ENCODE measurements around the gene ICAM2. TPM values are rescaled to one million over a fixed set of nuclear protein-coding genes. Genes with fewer than 3 reads are reported as not detected.
A peak's percentile ranks its signal among the peaks of the same experiment; 100 is the strongest.
"Not testable (repeated sequence)": the region's sequence is repeated elsewhere in the genome, so short reads cannot be mapped to it uniquely, and the experiment has no call there.

Gene ICAM2
- polyA plus RNA-seq, 1 donor from 2014 or later = 183 TPM

DNA sequence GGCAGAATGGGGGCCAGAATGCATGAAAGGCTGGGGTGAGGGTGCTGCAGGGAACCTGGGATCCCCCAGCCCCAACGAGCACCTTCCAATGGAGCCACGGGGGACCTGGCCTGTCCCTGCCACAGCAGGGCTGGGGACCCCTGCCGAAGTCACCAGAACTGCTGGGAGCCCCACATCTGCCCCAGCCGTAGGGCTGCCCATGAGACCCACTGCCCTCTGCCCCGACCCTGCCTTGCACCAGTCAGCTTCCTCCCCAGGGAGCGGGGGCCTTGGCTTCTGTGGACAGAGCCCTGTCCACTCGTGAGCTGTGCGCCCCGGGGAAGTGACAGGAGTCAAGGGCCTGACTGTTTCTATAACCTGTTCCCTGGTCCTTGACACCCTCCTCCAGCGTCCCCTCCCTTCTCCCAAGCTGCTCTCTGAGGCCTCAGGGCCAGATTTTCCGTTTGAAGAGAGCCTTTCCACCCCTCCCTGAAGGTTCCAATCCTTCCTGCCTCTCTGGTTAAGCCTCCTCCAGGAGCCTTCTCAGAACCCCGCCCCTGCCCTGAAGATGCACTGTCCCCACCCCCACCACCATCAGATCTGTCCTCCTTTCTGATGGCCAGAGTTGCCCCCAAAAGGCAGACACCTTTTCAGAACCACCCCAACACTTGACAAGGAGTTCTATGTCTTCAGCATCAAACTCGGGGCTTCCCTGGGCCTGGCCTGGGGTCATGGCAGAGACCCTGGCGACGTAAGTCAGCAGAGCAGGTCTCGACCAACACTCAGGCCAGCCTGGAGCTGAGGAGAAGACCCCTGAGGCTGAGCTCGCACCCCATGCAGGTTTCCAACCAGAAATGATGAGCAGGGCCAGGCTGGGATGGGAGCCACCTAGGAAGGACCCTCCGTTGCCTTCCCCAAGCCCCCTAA lies 33.0 kb downstream of the ICAM2 start:
- Mint-ChIP-seq H3K4me1 (peaks cover 6 to 23% (median 19%) of the 10 kb centered on the region in 3 donors), H3K9me3 (peaks cover 2 to 6% (median 4%) of the 10 kb centered on the region in 3 donors), H3K36me3 (no peaks in the 10 kb centered on the region), H3K27me3 (peaks cover 14% of the 10 kb centered on the region), H3K27ac (peak overlapping the region in 1 of 3 donors; percentile 20), H3K4me3 (no peak overlapping the region)

DNA sequence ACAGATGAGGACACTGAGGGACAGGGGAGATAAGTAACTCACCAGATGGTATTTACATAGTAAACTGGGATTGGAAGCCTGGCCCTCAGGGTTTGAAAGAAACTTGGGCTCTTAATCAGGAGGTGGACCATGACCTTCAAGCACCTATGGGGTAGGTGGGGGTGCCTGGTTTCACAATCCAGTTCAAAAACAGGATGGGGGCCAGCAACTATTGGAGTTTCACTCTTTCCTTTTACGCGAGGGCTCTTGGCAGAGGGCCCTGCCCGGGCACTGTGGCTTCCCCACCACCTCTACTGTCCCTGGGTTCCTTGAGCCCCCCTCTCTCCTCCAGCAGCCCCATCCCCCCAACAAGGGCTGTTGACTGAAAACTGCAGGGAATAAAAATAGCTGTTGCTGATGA lies 33.6 kb downstream of the ICAM2 start:
- Mint-ChIP-seq H3K4me1 (peaks cover 0 to 19% (median 15%) of the 10 kb centered on the region in 3 donors), H3K9me3 (peaks cover 6 to 10% (median 8%) of the 10 kb centered on the region in 3 donors), H3K27ac (peak overlapping the region in 1 of 3 donors; percentile 68), H3K27me3 (peaks cover 10% of the 10 kb centered on the region), H3K36me3 (peaks cover 2% of the 10 kb centered on the region), H3K4me3 (no peak overlapping the region)

- H3K27ac Mint-ChIP-seq = no peak overlapping the region
- peaks cover 0 to 14% (median 12%) of the 10 kb centered on the region in 3 donors for H3K4me1 Mint-ChIP-seq
- H3K9me3 Mint-ChIP-seq = peaks cover 9 to 12% (median 9%) of the 10 kb centered on the region in 3 donors
- peaks cover 2% of the 10 kb centered on the region for H3K36me3 Mint-ChIP-seq
- no peak overlapping the region for H3K4me3 Mint-ChIP-seq
- peaks cover 6% of the 10 kb centered on the region for H3K27me3 Mint-ChIP-seq
Measured at GRCh38 chr17:63985387-63986140, 34.9 kb downstream of the ICAM2 start.

GRCh38 chr17:63984651-63985386 lies 35.6 kb downstream of the ICAM2 start:
- Mint-ChIP-seq H3K27ac (peak overlapping the region in 1 of 3 donors; percentile 43), H3K36me3 (peaks cover 2% of the 10 kb centered on the region), H3K9me3 (peaks cover 9 to 12% (median 9%) of the 10 kb centered on the region in 3 donors), H3K4me3 (no peak overlapping the region), H3K27me3 (peaks cover 2% of the 10 kb centered on the region), H3K4me1 (peaks cover 0 to 8% (median 5%) of the 10 kb centered on the region in 3 donors)

DNA sequence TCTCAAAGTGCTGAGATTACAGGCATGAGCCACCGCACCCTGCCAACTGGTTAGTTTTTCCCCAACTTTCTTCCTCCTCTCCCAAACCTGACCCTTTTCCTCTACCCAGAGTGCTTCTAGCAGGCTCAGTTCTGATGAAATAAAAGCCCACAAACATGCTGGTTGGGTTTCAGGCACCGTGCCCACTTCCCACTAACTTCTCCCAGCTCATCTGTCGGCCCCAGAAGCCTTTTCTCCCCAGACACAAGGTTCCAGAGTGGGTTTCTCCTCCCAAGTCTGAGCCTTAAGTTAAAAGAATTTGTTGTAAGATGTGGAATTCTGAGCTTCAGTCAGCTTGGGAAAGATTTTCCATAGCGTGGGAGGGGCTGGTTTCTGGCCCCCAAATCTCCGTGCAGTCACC lies 36.2 kb downstream of the ICAM2 start:
- Mint-ChIP-seq H3K4me1 (peaks cover 0 to 5% (median 2%) of the 10 kb centered on the region in 3 donors), H3K9me3 (peaks cover 9 to 12% (median 9%) of the 10 kb centered on the region in 3 donors), H3K36me3 (peaks cover 2% of the 10 kb centered on the region), H3K4me3 (no peak overlapping the region), H3K27me3 (no peaks in the 10 kb centered on the region), H3K27ac (peak overlapping the region in 1 of 3 donors; percentile 43)

DNA sequence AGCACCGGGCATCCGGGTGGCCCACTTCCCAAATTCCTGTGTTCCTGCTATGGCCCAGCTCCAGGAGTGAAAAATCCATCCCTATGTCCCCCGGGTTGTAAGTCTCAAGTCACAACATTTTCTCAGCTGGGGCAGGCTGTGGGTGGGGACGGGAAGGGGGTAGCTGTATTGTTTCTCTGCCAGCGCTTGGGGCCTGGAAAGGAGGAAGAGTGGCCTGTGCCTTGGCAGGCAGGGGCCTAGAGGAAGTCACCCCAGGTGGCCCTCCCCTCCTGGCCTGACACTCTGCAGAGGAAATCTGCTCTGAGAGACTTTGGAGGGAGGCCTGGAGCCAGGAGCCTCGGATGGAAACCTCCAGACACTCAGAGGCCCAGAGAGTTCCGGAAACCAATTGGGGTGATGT lies 37.1 kb downstream of the ICAM2 start:
- H3K36me3 Mint-ChIP-seq = peaks cover 2% of the 10 kb centered on the region
- H3K4me3 Mint-ChIP-seq = no peak overlapping the region
- H3K4me1 Mint-ChIP-seq = peaks cover 0 to 5% (median 2%) of the 10 kb centered on the region in 3 donors
- peaks cover 9 to 12% (median 10%) of the 10 kb centered on the region in 3 donors for H3K9me3 Mint-ChIP-seq
- H3K27me3 Mint-ChIP-seq = no peaks in the 10 kb centered on the region
- no peak overlapping the region for H3K27ac Mint-ChIP-seq

DNA sequence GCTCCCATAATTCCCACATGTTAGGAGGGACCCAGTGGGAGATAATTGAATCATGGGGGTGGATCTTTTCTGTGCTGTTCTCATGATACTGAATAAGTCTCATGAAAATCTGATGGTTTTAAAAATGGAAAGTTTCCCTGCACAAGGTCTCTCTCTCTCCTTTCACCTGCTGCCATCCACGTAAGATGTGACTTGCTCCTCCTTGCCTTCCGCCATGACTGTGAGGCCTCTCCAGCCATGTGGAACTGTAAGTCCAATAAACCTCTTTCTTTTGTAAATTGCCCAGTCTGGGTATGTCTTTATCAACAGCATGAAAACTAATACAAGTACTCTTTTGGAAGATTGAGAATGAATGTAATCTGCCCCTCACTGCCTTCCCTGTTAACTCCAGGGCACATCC lies 37.8 kb downstream of the ICAM2 start:
- not testable (repeated sequence) for H3K27me3 Mint-ChIP-seq, H3K36me3 Mint-ChIP-seq, H3K4me1 Mint-ChIP-seq, H3K4me3 Mint-ChIP-seq, H3K27ac Mint-ChIP-seq
- H3K9me3 Mint-ChIP-seq = peaks cover 9 to 12% (median 10%) of the 10 kb centered on the region in 3 donors

- H3K36me3 Mint-ChIP-seq = peaks cover 4% of the 10 kb centered on the region
- peaks cover 0 to 3% (median 0%) of the 10 kb centered on the region in 3 donors for H3K4me1 Mint-ChIP-seq
- peaks cover 9 to 12% (median 10%) of the 10 kb centered on the region in 3 donors for H3K9me3 Mint-ChIP-seq
- no peak overlapping the region for H3K4me3 Mint-ChIP-seq
- peaks cover 2% of the 10 kb centered on the region for H3K27me3 Mint-ChIP-seq
- H3K27ac Mint-ChIP-seq = no peak overlapping the region
Measured at GRCh38 chr17:63978272-63979200, 41.9 kb downstream of the ICAM2 start.

- peaks cover under 1 to 3% (median under 1%) of the 10 kb centered on the region in 3 donors for H3K9me3 Mint-ChIP-seq
- no peak overlapping the region for H3K27ac Mint-ChIP-seq
- H3K4me3 Mint-ChIP-seq = no peak overlapping the region
- H3K27me3 Mint-ChIP-seq = peaks cover 2% of the 10 kb centered on the region
- peaks cover 2% of the 10 kb centered on the region for H3K36me3 Mint-ChIP-seq
- H3K4me1 Mint-ChIP-seq = peaks cover 0 to 3% (median 0%) of the 10 kb centered on the region in 3 donors
Measured at GRCh38 chr17:63976702-63977101, 43.7 kb downstream of the ICAM2 start.

DNA sequence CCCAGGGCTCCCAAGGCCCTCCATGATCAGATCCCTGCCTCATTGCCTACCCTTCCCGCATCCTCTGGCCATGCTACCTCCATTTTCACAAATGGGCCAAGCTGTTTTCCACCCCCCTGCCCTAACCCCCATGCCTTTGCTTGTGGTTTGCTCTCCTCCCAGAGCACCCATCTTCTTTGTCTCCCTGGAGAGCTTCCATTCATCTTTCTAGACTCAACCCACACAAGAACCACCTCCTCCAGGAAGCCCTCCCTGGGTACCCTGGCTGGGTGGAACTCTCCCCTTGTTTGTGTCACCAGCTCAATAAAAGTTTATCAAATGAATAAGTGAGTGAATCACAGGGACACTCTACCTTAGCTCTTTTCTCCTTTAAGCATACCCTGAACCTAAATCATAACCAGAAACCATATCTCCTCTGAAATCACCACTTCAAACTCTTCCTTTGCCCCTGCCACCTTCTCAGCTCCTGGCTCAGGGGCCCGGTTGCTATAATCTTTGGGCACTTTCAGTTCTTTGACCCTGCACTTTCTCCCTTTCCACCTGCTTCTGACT lies 44.8 kb downstream of the ICAM2 start:
- peaks cover 0 to 3% (median 0%) of the 10 kb centered on the region in 3 donors for H3K4me1 Mint-ChIP-seq
- H3K36me3 Mint-ChIP-seq = peaks cover 2% of the 10 kb centered on the region
- peaks cover 0 to 1% (median 0%) of the 10 kb centered on the region in 3 donors for H3K9me3 Mint-ChIP-seq
- no peak overlapping the region for H3K27ac Mint-ChIP-seq
- H3K27me3 Mint-ChIP-seq = peaks cover 2% of the 10 kb centered on the region
- H3K4me3 Mint-ChIP-seq = no peak overlapping the region

- peaks cover 0 to 3% (median 0%) of the 10 kb centered on the region in 3 donors for H3K4me1 Mint-ChIP-seq
- no peak overlapping the region for H3K27ac Mint-ChIP-seq
- H3K27me3 Mint-ChIP-seq = peaks cover 2% of the 10 kb centered on the region
- no peak overlapping the region for H3K4me3 Mint-ChIP-seq
- H3K9me3 Mint-ChIP-seq = peaks cover 0 to 1% (median 0%) of the 10 kb centered on the region in 3 donors
- peaks cover 6% of the 10 kb centered on the region for H3K36me3 Mint-ChIP-seq
Measured at GRCh38 chr17:63974594-63975192, 45.7 kb downstream of the ICAM2 start.

GRCh38 chr17:63973930-63974593 lies 46.4 kb downstream of the ICAM2 start:
- peaks cover 2% of the 10 kb centered on the region for H3K27me3 Mint-ChIP-seq
- H3K4me3 Mint-ChIP-seq = no peak overlapping the region
- H3K36me3 Mint-ChIP-seq = peaks cover 6% of the 10 kb centered on the region
- H3K27ac Mint-ChIP-seq = no peak overlapping the region
- H3K9me3 Mint-ChIP-seq = no peaks in the 10 kb centered on the region
- H3K4me1 Mint-ChIP-seq = peaks cover 0 to 3% (median 0%) of the 10 kb centered on the region in 3 donors

DNA sequence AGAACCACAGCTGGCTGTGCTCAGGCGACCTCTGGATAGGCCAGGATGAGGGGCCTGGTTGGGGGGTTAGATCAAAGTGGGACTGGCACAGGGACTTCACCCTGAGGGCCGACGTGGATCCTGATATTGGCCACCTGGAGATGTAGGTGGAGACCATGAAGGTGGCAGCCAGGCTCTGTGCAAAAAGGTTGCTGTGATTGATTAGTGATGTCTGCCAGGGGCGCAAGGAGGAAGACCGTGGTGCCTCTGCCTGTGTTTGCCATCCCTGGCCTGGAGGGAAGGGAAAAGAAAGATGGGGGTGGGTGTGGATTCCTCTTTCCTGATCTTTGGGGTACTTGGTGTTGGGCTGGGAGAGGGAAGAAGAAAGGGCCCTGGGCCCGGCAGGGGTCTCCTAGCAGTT lies 47.2 kb downstream of the ICAM2 start:
- Mint-ChIP-seq H3K4me1 (peaks cover 0 to 3% (median 0%) of the 10 kb centered on the region in 3 donors), H3K9me3 (no peaks in the 10 kb centered on the region), H3K27ac (peak overlapping the region in 1 of 3 donors; percentile 41), H3K36me3 (peaks cover 6% of the 10 kb centered on the region), H3K27me3 (peaks cover 2% of the 10 kb centered on the region), H3K4me3 (no peak overlapping the region)

All from IgD-negative memory B cell (primary cell).